Measurements from ENCODE around the gene MDH1.

MDH1 gene

GRCh38 chr2:63613391-63613901 lies 24.7 kb downstream of the MDH1 start:
- Histone ChIP-seq H3K4me3 (ENCODE audit: low read depth, low read length) (no peak overlapping the region), H3K36me3 (ENCODE audit: control insufficient read depth in 2 of 2, insufficient read depth in 1 of 2, low read length in 2 of 2) (no peaks in the 10 kb centered on the region; a peak in 1 of 3 replicates), H3K4me1 (ENCODE audit: control insufficient read depth, insufficient read depth, low read length) (no peaks in the 10 kb centered on the region), H3K27ac (ENCODE audit: extremely low read depth, low read depth, low read length) (no peak overlapping the region), H3K9me3 (ENCODE audit: control insufficient read depth, insufficient read depth, low read depth, low read length) (no peaks in the 10 kb centered on the region)
- ChIA-PET CTCF (no interaction called here), POLR2A (no interaction called here)
- TF ChIP-seq TRIM28 (IDR thresholded peaks at IDR 0.05; ENCODE audit: borderline replicate concordance, low read length): no peak
- TF ChIP-seq, protein P1, sequence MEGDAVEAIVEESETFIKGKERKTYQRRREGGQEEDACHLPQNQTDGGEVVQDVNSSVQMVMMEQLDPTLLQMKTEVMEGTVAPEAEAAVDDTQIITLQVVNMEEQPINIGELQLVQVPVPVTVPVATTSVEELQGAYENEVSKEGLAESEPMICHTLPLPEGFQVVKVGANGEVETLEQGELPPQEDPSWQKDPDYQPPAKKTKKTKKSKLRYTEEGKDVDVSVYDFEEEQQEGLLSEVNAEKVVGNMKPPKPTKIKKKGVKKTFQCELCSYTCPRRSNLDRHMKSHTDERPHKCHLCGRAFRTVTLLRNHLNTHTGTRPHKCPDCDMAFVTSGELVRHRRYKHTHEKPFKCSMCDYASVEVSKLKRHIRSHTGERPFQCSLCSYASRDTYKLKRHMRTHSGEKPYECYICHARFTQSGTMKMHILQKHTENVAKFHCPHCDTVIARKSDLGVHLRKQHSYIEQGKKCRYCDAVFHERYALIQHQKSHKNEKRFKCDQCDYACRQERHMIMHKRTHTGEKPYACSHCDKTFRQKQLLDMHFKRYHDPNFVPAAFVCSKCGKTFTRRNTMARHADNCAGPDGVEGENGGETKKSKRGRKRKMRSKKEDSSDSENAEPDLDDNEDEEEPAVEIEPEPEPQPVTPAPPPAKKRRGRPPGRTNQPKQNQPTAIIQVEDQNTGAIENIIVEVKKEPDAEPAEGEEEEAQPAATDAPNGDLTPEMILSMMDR (tag by site-specific recombination; IDR thresholded peaks at IDR 0.05): no peak
- TF ChIP-seq ZNF677 (tag by site-specific recombination; IDR thresholded peaks at IDR 0.05): no peak
- no peak for TF ChIP-seq SP2 (tag by site-specific recombination; IDR thresholded peaks at IDR 0.05)
- no peak for TF ChIP-seq ZNF626 (tag by site-specific recombination; IDR thresholded peaks at IDR 0.05)
- TF ChIP-seq ZNF169 (tag by site-specific recombination; IDR thresholded peaks at IDR 0.05): no peak
- no peak for TF ChIP-seq ZNF777 (tag by site-specific recombination; IDR thresholded peaks at IDR 0.05; ENCODE audit: borderline replicate concordance)
- TF ChIP-seq, protein P2, sequence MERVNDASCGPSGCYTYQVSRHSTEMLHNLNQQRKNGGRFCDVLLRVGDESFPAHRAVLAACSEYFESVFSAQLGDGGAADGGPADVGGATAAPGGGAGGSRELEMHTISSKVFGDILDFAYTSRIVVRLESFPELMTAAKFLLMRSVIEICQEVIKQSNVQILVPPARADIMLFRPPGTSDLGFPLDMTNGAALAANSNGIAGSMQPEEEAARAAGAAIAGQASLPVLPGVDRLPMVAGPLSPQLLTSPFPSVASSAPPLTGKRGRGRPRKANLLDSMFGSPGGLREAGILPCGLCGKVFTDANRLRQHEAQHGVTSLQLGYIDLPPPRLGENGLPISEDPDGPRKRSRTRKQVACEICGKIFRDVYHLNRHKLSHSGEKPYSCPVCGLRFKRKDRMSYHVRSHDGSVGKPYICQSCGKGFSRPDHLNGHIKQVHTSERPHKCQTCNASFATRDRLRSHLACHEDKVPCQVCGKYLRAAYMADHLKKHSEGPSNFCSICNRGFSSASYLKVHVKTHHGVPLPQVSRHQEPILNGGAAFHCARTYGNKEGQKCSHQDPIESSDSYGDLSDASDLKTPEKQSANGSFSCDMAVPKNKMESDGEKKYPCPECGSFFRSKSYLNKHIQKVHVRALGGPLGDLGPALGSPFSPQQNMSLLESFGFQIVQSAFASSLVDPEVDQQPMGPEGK (tag by site-specific recombination; IDR thresholded peaks at IDR 0.05): no peak
- no peak for TF ChIP-seq ZNF544 (tag by site-specific recombination; IDR thresholded peaks at IDR 0.05)
- no peak for TF ChIP-seq ZNF488 (tag by site-specific recombination; IDR thresholded peaks at IDR 0.05)
- TF ChIP-seq, protein P3, sequence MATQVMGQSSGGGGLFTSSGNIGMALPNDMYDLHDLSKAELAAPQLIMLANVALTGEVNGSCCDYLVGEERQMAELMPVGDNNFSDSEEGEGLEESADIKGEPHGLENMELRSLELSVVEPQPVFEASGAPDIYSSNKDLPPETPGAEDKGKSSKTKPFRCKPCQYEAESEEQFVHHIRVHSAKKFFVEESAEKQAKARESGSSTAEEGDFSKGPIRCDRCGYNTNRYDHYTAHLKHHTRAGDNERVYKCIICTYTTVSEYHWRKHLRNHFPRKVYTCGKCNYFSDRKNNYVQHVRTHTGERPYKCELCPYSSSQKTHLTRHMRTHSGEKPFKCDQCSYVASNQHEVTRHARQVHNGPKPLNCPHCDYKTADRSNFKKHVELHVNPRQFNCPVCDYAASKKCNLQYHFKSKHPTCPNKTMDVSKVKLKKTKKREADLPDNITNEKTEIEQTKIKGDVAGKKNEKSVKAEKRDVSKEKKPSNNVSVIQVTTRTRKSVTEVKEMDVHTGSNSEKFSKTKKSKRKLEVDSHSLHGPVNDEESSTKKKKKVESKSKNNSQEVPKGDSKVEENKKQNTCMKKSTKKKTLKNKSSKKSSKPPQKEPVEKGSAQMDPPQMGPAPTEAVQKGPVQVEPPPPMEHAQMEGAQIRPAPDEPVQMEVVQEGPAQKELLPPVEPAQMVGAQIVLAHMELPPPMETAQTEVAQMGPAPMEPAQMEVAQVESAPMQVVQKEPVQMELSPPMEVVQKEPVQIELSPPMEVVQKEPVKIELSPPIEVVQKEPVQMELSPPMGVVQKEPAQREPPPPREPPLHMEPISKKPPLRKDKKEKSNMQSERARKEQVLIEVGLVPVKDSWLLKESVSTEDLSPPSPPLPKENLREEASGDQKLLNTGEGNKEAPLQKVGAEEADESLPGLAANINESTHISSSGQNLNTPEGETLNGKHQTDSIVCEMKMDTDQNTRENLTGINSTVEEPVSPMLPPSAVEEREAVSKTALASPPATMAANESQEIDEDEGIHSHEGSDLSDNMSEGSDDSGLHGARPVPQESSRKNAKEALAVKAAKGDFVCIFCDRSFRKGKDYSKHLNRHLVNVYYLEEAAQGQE (tag by site-specific recombination; IDR thresholded peaks at IDR 0.05): no peak
- TF ChIP-seq ZNF366 (tag by site-specific recombination; conservative IDR thresholded peaks at IDR 0.05): no peak
- TF ChIP-seq TCF7L2 (IDR thresholded peaks at IDR 0.05; ENCODE audit: borderline replicate concordance, low read depth, low read length): no peak
- TF ChIP-seq GFI1B (tag by site-specific recombination; IDR thresholded peaks at IDR 0.05): no peak

GRCh38 chr2:63614448-63614968 lies 25.7 kb downstream of the MDH1 start:
- no peaks in the 10 kb centered on the region for H3K9me3 ChIP-seq (ENCODE audit: control insufficient read depth, insufficient read depth, low read depth, low read length)
- no peak for TF ChIP-seq ZNF23 (tag by site-specific recombination; IDR thresholded peaks at IDR 0.05; ENCODE audit: borderline replicate concordance)
- TF ChIP-seq BCL6B (tag by site-specific recombination; IDR thresholded peaks at IDR 0.05): 0 out of 2 replicates have a peak, but pooled peaks have one; percentile 28
- peak; percentile 77 for TF ChIP-seq PRDM1 (tag by site-specific recombination; IDR thresholded peaks at IDR 0.05)
- TF ChIP-seq, protein P4, sequence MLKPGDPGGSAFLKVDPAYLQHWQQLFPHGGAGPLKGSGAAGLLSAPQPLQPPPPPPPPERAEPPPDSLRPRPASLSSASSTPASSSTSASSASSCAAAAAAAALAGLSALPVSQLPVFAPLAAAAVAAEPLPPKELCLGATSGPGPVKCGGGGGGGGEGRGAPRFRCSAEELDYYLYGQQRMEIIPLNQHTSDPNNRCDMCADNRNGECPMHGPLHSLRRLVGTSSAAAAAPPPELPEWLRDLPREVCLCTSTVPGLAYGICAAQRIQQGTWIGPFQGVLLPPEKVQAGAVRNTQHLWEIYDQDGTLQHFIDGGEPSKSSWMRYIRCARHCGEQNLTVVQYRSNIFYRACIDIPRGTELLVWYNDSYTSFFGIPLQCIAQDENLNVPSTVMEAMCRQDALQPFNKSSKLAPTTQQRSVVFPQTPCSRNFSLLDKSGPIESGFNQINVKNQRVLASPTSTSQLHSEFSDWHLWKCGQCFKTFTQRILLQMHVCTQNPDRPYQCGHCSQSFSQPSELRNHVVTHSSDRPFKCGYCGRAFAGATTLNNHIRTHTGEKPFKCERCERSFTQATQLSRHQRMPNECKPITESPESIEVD (tag by site-specific recombination; IDR thresholded peaks at IDR 0.05): peak; percentile 37; the same call in 1 of the 2 replicates
- no peaks in the 10 kb centered on the region for H3K36me3 ChIP-seq (ENCODE audit: control insufficient read depth in 2 of 2, insufficient read depth in 1 of 2, low read length in 2 of 2)
- CTCF ChIA-PET: no interaction called here
- H3K4me3 ChIP-seq (ENCODE audit: low read depth, low read length): no peak overlapping the region
- no peak overlapping the region for H3K27ac ChIP-seq (ENCODE audit: extremely low read depth, low read depth, low read length)
- POLR2A ChIA-PET: interaction anchor here (1.7 kb wide), 1 partner anchor 26 kb away, joined by 10 read pairs; the partner anchor contains the start of genes MDH1 and WDPCP
- no peaks in the 10 kb centered on the region for H3K4me1 ChIP-seq (ENCODE audit: control insufficient read depth, insufficient read depth, low read length)

All from HEK293 (cell line).